IPS-NIHi7 (cell line): ENCODE data around the gene SLC35F1.
"Not testable (repeated sequence)": the region's sequence is repeated elsewhere in the genome, so short reads cannot be mapped to it uniquely, and the experiment has no call there.

Experiments used
- DNase-seq: peaks from one replicate; pipeline ENCODE4 v3.0.0; 2012; ENCODE audit warnings: mixed read lengths; ENCODE audit errors: extremely low spot score

The SLC35F1 gene

DNA sequence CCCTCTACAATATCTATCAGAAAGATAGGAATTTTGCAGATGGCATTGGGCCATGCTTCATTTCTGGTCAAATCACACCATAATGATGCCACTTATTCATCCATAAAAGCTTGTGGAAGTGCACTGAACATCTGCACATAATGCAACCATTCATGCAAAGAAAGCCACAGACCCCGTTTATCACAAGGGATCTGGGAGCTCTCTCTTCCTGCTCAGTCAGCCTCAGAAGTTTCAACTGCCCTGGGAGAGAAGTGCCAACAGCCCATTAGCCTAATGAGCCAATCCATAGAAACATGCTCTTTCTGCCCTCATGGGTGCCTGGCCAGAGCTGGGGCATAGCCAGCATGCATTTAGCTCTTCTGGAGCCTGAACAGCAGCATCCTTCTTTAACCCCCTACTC lies 85.8 kb downstream of the SLC35F1 start:
- no peak for DNase-seq

DNA sequence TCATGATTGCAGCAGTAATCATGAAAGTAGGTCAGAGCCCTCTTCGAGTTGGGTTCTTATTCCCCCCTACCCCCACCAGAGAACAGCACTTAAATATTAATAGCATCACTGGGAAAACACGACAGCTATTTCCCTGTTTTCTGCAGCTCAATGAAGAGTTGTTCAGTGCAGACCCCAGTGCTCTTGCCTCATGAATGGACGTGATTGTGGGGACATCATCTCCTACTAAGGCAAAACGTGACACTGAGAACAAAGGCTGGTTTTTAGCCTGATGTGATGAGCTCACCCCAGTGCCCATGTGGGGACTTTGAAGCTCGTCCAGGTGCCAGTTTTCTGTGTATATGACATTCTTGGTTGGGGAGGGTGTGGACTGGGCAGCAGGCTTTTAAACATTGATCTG lies 105.9 kb downstream of the SLC35F1 start:
- DNase-seq = no peak

- DNase-seq = no peak
Observed at GRCh38 chr6:118016532-118016931, 109.5 kb downstream of the SLC35F1 start.

GRCh38 chr6:118017301-118017848 lies 110.3 kb downstream of the SLC35F1 start:
- no peak for DNase-seq

GRCh38 chr6:118023771-118024170 lies 116.7 kb downstream of the SLC35F1 start:
- DNase-seq = no peak

GRCh38 chr6:118029967-118030366 lies 122.9 kb downstream of the SLC35F1 start:
- no peak for DNase-seq

DNA sequence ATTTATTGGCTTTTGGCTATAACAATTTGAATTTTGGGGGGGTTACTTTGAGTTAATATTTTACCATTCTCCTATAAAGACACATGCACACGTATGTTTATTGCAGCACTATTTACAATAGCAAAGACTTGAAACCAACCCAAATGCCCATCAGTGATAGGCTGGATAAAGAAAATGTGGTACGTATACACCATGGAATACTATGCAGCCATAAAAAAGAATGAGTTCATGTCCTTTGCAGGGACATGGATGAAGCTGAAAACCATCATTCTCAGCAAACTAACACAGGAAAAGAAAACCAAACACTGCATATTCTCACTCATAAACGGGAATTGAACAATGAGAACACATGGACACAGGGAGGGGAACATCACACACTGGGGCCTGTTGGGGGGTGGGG lies 130.4 kb downstream of the SLC35F1 start:
- DNase-seq = not testable (repeated sequence)

GRCh38 chr6:118042855-118043254 lies 135.8 kb downstream of the SLC35F1 start:
- DNase-seq = no peak

DNA sequence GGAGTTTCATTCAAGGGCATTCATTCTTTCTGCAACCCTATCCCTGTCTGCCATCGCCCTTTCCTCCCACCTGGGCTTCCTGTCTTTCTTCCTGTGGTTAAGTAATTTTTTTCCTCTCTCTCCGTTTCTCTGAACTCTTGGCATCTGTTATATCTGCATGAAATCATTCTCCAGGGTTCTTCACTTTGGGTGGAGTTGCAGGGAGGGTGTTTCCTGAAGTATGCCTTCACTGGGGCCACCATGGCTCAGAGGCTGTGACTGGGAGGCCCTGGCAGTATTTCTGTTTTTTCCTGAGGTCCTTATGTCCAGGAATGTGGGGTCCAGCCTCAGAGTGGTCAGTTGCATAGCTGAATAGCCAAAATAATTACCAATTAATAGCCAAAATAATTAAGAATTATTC lies 137.2 kb downstream of the SLC35F1 start:
- no peak for DNase-seq

- DNase-seq = no peak
Observed at GRCh38 chr6:118054082-118054481, 147.0 kb downstream of the SLC35F1 start.

DNA sequence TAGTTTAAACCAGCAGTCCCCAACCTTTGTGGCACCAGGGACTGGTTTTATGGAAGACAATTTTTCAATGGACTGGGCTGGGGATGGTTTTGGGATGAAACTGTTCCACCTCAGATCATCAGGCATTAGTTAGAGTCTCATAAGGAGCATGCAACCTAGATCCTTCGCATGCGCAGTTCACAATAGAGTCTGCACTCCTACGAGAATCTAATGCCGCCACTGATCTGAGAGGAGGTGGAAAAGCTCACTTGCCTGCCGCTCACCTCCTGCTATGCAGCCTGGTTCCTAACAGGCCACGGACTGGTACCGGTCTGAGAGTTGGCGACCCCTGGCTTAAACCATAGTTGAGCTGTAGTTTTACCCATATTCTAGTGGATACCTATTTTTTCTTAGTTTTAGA lies 154.6 kb downstream of the SLC35F1 start:
- no peak for DNase-seq

DNA sequence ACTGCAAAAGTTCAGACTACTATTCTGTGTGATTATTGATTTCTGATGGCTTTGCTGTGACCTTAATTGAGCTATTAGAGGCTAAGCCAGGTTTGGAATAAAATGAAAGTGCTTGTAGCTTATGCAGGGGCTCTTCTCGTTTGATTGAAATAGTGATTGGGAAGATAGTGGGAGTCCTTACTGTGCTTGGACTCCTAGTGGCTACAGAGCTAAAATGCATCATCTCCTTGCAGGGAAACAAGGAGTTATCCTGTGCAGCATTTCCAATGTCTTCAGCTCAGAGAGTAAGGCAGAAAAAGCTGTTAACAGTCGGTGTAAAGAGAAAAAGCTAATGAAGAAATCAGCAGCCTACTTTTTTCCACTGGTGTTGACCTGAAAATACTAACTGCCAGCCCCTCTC lies 173.5 kb downstream of the SLC35F1 start:
- peak; percentile 48 for DNase-seq

DNA sequence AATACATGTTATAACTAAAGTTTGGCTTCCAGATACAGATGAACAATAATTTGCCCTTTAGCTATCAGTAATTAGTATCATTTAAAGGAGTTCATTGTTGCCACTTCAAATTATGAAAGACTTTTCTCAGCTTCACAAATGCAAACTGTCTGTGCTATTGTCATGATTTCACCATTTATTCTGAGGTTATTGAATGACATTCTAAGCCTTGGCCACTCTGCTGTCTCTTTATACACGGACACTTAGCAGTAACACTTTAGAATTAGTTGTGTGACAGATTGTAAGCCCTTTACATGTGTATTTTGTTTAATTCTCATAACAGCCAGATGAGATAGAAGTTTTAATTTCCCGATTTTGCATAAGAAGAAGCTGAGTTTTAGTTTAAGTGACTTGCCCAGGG lies 176.6 kb downstream of the SLC35F1 start:
- DNase-seq = no peak

- DNase-seq = no peak
Observed at GRCh38 chr6:118085665-118086064, 178.6 kb downstream of the SLC35F1 start.

DNA sequence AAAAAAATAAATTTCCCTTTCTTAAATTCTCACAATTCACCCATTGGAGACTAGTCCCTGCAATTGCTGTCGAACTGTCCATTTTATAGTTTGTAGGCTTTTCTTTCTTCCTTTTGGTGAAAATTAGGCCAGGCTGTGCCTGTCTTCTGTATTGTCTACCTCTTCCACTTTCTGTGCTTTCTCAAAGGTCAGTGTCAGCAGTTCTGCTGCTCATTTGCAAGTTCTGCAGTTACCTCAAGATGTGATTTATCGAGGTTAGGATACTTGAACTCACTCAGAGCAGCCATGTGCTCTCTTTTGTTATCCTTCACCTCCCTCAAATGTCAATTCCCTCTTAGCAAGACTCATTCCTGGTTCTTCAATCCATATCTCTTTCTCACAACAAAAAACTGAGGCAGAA lies 179.1 kb downstream of the SLC35F1 start:
- no peak for DNase-seq

- no peak for DNase-seq
Observed at GRCh38 chr6:118092086-118092485, 185.0 kb downstream of the SLC35F1 start.

DNA sequence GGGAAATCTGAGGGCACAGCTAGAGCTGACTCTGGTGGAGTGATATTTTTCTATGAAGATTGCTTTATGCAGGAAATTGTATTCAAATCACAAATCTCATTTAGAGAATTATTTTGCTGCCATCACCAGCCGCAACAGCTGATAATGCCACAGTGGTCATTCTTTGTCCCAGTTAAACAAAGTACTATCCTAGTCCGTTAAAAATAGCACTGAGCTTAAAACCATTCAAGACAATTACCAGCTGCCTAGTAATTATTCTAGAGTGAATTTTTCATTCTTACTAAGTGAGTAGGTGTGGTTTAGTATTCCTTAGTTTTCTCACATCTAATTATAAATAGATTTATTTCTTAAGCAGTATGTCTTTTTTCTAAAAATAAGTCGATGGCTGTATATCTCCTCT lies 190.5 kb downstream of the SLC35F1 start:
- DNase-seq = no peak

GRCh38 chr6:118100717-118101116 lies 193.7 kb downstream of the SLC35F1 start:
- no peak for DNase-seq

GRCh38 chr6:118101220-118101619 lies 194.2 kb downstream of the SLC35F1 start:
- no peak for DNase-seq

GRCh38 chr6:118101831-118102345 lies 194.8 kb downstream of the SLC35F1 start:
- DNase-seq = no peak

DNA sequence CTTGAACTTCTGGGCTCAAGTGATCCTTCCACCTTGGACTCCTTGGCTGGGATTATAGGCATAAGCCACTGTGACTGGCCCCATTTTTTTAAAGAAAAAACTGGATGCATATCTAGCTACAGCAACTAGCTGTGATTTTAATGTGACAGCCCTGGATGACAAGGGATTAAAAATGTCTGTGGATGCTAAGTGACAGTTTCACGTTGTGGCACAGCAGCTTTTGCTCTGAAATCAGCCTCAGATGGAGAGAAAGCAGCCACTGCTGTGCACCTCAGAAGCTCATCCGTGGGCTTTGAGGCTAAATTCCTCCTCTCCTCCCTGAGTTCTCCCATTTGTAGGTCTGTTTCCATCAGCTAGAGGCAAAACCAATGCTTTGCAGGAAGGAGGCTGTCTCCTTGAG lies 195.3 kb downstream of the SLC35F1 start:
- no peak for DNase-seq

DNA sequence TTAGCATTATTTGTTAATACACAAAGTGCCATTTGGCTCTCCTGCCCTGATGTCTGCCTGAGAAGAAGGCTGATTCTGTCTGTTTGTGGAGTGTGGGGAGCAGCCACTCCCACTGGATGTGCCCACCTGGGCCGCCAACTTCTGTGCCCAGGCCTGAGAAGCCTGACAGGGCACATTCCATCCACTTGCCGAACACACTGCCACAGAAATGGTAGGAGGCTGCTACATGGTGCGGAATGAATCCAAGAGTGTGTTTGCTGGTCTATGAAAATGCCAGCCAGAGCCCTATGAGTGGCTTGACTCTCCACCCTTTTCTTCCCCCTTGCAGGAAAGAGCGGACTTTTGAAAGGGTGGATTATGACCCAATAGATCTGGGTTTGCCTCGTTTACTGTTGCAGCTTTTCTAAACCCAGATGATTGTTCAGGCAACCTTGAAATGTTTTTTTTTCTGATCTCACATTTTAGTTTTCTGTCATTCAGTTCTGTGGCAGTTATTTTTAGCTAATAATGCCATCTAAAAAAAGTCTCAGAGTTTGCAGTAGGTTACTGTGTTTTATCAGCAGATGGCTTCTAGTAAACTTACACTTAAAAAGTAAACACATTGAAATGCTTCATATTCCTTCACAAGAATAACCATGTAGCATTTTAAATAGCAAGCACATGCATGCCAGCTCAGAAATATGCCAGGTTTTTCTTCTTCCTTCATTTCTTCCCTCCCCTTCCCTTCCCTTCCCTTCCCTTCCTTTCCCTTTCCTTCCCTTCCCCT lies 196.5 kb downstream of the SLC35F1 start:
- no peak for DNase-seq

DNA sequence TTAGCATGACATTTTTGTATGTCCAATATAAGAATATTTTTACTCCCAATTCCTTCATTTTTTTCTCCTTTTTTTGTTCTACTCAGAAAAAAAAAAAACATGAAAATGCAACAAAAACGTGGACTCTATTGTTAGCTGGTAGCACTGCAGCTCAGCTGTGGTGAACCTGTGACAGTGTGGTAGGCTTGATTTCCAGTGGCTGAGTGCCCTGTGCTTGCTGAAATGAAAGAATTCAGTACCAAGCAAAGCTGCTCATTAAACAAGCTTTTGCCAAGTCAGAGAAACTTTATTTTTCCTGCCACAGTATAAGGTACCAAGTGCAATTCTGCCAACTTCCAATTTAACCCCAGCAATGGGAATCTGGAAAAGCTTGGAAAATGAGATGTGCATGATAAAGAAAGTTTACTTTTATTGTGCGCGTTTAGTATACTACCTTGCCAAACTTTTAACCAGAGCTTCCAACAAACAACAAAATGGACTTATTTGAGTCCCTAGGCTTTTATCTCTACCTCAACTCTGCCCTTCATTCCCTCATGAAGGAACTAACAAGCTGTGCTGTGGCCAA lies 215.2 kb downstream of the SLC35F1 start:
- DNase-seq = no peak
